Suprapubic skin (tissue), 4 donors: ENCODE data around the gene FAM83B.

Experiments
- CTCF ChIP-seq, 2 donors: fragments of 200-600 bp in 1 of 2; fragments of 450-650 bp in 1 of 2; sonication (generic) in 1 of 2; IDR thresholded peaks; one replicate each; pipeline ENCODE4 v1.5.1; 2016 to 2019; ENCODE audit warnings: antibody characterized with exemption in 2 of 2, mild to moderate bottlenecking in 1 of 2, moderate library complexity in 1 of 2
- POLR2A ChIP-seq, 2 donors: fragments of 450-650 bp; IDR thresholded peaks; one replicate each; pipeline ENCODE4 v1.6.1; 2017; ENCODE audit warnings: antibody characterized with exemption in 2 of 2, mild to moderate bottlenecking in 2 of 2, moderate library complexity in 2 of 2
- POLR2AphosphoS5 ChIP-seq, 3 donors: sonication (generic); formaldehyde crosslinking; IDR thresholded peaks; one replicate each; pipeline ENCODE4 v1.6.1; 2017; ENCODE audit warnings: antibody characterized with exemption in 3 of 3

- no peak for TF ChIP-seq CTCF (IDR thresholded peaks at IDR 0.05)
- no peak for TF ChIP-seq POLR2A (IDR thresholded peaks at IDR 0.05)
- no peak for TF ChIP-seq POLR2AphosphoS5 (IDR thresholded peaks at IDR 0.05)
These were observed 14.2 kb downstream of the FAM83B start for GRCh38 chr6:54860739-54861138.
